LNCaP clone FGC (cell line): ENCODE data around the gene RGS16.

ENCODE experiments used
- DNase-seq: peaks from one replicate; pipeline ENCODE4 v3.0.0-alpha.2; 2011; ENCODE audit warnings: low read depth
- H3K4me3 ChIP-seq: 2 replicates; pipeline ENCODE4 v1.5.1; 2011; ENCODE audit warnings: mild to moderate bottlenecking, low read depth, low read length, control low read depth
- CTCF ChIP-seq: IDR thresholded peaks from 2 replicates; pipeline ENCODE4 v1.5.1; 2012; ENCODE audit warnings: mild to moderate bottlenecking; ENCODE audit not compliant: control insufficient read depth, insufficient read depth; ENCODE audit errors: extremely low read depth

Gene RGS16

GRCh38 chr1:182630586-182630985, 26.4 kb upstream of the RGS16 start:
- no peak overlapping the region for H3K4me3 ChIP-seq
- no peak for DNase-seq
- TF ChIP-seq CTCF, result no peak

- no peak overlapping the region for H3K4me3 ChIP-seq
- no peak for DNase-seq
- no peak for TF ChIP-seq CTCF
Observed at GRCh38 chr1:182629499-182630096, 25.4 kb upstream of the RGS16 start.

GRCh38 chr1:182629080-182629479, 24.9 kb upstream of the RGS16 start:
- no peak for DNase-seq
- H3K4me3 ChIP-seq, result no peak overlapping the region
- no peak for TF ChIP-seq CTCF

- TF ChIP-seq CTCF, result no peak
- DNase-seq, result no peak
- no peak overlapping the region for H3K4me3 ChIP-seq
Observed at GRCh38 chr1:182628657-182629056, 24.5 kb upstream of the RGS16 start.

GRCh38 chr1:182627622-182628021, 23.4 kb upstream of the RGS16 start:
- H3K4me3 ChIP-seq, result no peak overlapping the region
- no peak for DNase-seq
- TF ChIP-seq CTCF, result no peak

GRCh38 chr1:182626527-182626926, 22.3 kb upstream of the RGS16 start:
- no peak for TF ChIP-seq CTCF
- no peak for DNase-seq
- no peak overlapping the region for H3K4me3 ChIP-seq
